Vagina (tissue), 2 donors: ENCODE data around the gene ERLIN1. TPM values are rescaled to one million over a fixed set of nuclear protein-coding genes. Genes with fewer than 3 reads are reported as not detected.

Experiments
- DNase-seq, 2 donors: peaks; one replicate each; pipeline ENCODE4 v3.0.0-alpha.2; 2017; ENCODE audit errors: extremely low spot score in 2 of 2
- H3K27ac ChIP-seq: fragments of 200-600 bp; sonication (generic); one replicate; pipeline ENCODE4 v1.5.1; 2019
- H3K27me3 ChIP-seq: fragments of 200-600 bp; sonication (generic); one replicate; pipeline ENCODE4 v1.5.1; 2019
- H3K36me3 ChIP-seq, 2 donors: fragments of 200-600 bp; sonication (generic); one replicate each; pipeline ENCODE4 v1.5.1; 2017 to 2019
- H3K4me1 ChIP-seq: fragments of 200-600 bp; sonication (generic); one replicate; pipeline ENCODE4 v1.5.1; 2019
- H3K4me3 ChIP-seq, 2 donors: fragments of 200-600 bp; sonication (generic); 1 replicate in 1 of 2; 2 replicates in 1 of 2; pipeline ENCODE4 v1.5.1; 2016 to 2019
- H3K9me3 ChIP-seq: fragments of 200-600 bp; sonication (generic); one replicate; pipeline ENCODE4 v1.5.1; 2019
- POLR2A ChIP-seq, 2 donors: fragments of 450-650 bp; IDR thresholded peaks; one replicate each; pipeline ENCODE4 v1.6.1; 2017; ENCODE audit warnings: antibody characterized with exemption in 2 of 2, mild to moderate bottlenecking in 2 of 2, moderate library complexity in 2 of 2
- POLR2AphosphoS5 ChIP-seq, 2 donors: sonication (generic); formaldehyde crosslinking; IDR thresholded peaks; one replicate each; pipeline ENCODE4 v1.9.0; 2017; ENCODE audit warnings: antibody characterized with exemption in 2 of 2, mild to moderate bottlenecking in 2 of 2, low read depth in 1 of 2; ENCODE audit not compliant: insufficient read depth in 1 of 2
- intact Hi-C: fragments of 100-400 bp; cut with DNase I; formaldehyde crosslinking; loops from one replicate; pipeline ENCODE4 v1.15.1; 2023
- total RNA-seq: library from RNA; depleted of rRNA; stranded (reverse); fragments of >200 nt; gene quantifications from one replicate; pipeline ENCODE4 v1.2.3, GENCODE V29; 2016
- TF ChIP-seq, protein P1 (sequence below), 3 experiments: fragments of 450-650 bp in 2 of 3; fragments of 200-600 bp in 1 of 3; sonication (generic) in 1 of 3; IDR thresholded peaks; one replicate each; pipeline ENCODE4 v1.5.1; 2017 to 2019; ENCODE audit warnings: antibody characterized with exemption in 3 of 3, mild to moderate bottlenecking in 2 of 3, moderate library complexity in 2 of 3

Gene ERLIN1
- total RNA-seq, 1 donor from 2014 or later = 25.5 TPM

GRCh38 chr10:100184426-100184825 is 1.4 kb downstream of the ERLIN1 start:
- Histone ChIP-seq H3K36me3 (peaks cover 0 to 11% of the 10 kb centered on the region in 2 donors), H3K4me1 (peaks cover 39% of the 10 kb centered on the region), H3K27ac (peak overlapping the region; percentile 72), H3K27me3 (no peaks in the 10 kb centered on the region), H3K4me3 (peak overlapping the region; percentile 62 to 77), H3K9me3 (no peaks in the 10 kb centered on the region)
- no peak for TF ChIP-seq POLR2A (IDR thresholded peaks at IDR 0.05)
- TF ChIP-seq POLR2AphosphoS5 (IDR thresholded peaks at IDR 0.05; ENCODE audit: insufficient read depth in 1 of 2, low read depth in 1 of 2) = no peak
- TF ChIP-seq, protein P1, sequence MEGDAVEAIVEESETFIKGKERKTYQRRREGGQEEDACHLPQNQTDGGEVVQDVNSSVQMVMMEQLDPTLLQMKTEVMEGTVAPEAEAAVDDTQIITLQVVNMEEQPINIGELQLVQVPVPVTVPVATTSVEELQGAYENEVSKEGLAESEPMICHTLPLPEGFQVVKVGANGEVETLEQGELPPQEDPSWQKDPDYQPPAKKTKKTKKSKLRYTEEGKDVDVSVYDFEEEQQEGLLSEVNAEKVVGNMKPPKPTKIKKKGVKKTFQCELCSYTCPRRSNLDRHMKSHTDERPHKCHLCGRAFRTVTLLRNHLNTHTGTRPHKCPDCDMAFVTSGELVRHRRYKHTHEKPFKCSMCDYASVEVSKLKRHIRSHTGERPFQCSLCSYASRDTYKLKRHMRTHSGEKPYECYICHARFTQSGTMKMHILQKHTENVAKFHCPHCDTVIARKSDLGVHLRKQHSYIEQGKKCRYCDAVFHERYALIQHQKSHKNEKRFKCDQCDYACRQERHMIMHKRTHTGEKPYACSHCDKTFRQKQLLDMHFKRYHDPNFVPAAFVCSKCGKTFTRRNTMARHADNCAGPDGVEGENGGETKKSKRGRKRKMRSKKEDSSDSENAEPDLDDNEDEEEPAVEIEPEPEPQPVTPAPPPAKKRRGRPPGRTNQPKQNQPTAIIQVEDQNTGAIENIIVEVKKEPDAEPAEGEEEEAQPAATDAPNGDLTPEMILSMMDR (IDR thresholded peaks at IDR 0.05) = no peak
- intact Hi-C loops = no loop called here
- DNase-seq = no peak

DNA sequence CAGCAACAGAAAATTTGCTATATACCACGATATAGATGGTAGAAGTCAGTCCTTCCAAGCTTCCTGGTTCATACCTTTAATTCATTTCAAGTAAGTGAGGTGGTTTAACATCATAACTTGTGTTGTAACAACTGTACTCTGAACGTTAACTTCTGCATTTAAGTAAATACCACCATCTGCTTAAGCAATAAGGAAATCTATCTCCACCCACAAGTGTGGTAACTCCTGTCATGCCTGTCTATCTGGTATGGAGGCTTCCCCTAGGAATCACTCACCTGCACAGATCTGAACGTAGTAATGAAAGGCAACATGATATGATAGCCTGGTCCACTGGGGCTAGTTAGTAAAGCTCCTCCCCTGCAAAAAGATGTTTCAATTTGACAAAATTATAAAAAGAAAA is 2.3 kb downstream of the ERLIN1 start:
- Histone ChIP-seq H3K36me3 (peaks cover 0 to 11% of the 10 kb centered on the region in 2 donors), H3K27me3 (no peaks in the 10 kb centered on the region), H3K27ac (no peak overlapping the region), H3K4me3 (no peak overlapping the region), H3K9me3 (no peaks in the 10 kb centered on the region), H3K4me1 (peaks cover 38% of the 10 kb centered on the region)
- TF ChIP-seq POLR2AphosphoS5 (IDR thresholded peaks at IDR 0.05; ENCODE audit: insufficient read depth in 1 of 2, low read depth in 1 of 2) (peak in 1 of 2 donors; percentile 72), POLR2A (IDR thresholded peaks at IDR 0.05) (no peak)
- TF ChIP-seq, protein P1 (IDR thresholded peaks at IDR 0.05) = no peak
- no peak for DNase-seq
- intact Hi-C loops = no loop called here

GRCh38 chr10:100182908-100183307 is 2.9 kb downstream of the ERLIN1 start:
- H3K27ac ChIP-seq = peak overlapping the region; percentile 28
- H3K9me3 ChIP-seq = no peaks in the 10 kb centered on the region
- H3K27me3 ChIP-seq = no peaks in the 10 kb centered on the region
- no peak for DNase-seq
- TF ChIP-seq, protein P1 (IDR thresholded peaks at IDR 0.05) = no peak
- TF ChIP-seq POLR2AphosphoS5 (IDR thresholded peaks at IDR 0.05; ENCODE audit: insufficient read depth in 1 of 2, low read depth in 1 of 2) (no peak), POLR2A (IDR thresholded peaks at IDR 0.05) (no peak)
- H3K4me1 ChIP-seq = peaks cover 32% of the 10 kb centered on the region
- no peak overlapping the region for H3K4me3 ChIP-seq
- intact Hi-C loops = no loop called here
- peaks cover 0 to 13% of the 10 kb centered on the region in 2 donors for H3K36me3 ChIP-seq

- intact Hi-C loops = no loop called here
- peak overlapping the region; percentile 28 for H3K27ac ChIP-seq
Observed at GRCh38 chr10:100182281-100182680, 3.5 kb downstream of the ERLIN1 start.

DNA sequence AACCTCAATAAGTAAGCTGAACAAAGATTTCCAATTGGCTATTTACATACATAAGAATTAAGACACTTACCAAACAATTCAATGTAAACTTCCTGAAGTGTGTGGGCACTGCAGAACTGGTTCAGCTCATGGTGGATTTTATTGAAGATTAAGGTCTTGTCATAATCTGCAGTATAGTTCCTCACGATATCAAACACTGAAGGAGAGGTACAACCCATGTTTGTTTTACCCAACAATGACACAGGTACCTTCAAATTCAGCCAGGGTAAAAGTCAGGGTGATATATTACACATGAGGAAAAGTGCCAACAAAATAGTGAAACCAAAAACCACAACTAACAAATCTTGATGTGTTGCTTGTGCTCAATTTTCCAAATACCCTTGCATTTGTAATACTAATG is 10.0 kb downstream of the ERLIN1 start:
- intact Hi-C loops = loop anchor here (5.0 kb wide), 1 partner anchor 326 kb away; no protein-coding TSS in a partner anchor
- TF ChIP-seq POLR2AphosphoS5 (IDR thresholded peaks at IDR 0.05; ENCODE audit: insufficient read depth in 1 of 2, low read depth in 1 of 2) (no peak), POLR2A (IDR thresholded peaks at IDR 0.05) (no peak)
- TF ChIP-seq, protein P1 (IDR thresholded peaks at IDR 0.05) = no peak

More at GRCh38 chr10:100182281-100182680, 3.5 kb downstream of the ERLIN1 start:
- Histone ChIP-seq H3K27me3 (no peaks in the 10 kb centered on the region), H3K36me3 (peaks cover 0 to 13% of the 10 kb centered on the region in 2 donors), H3K4me3 (no peak overlapping the region), H3K9me3 (no peaks in the 10 kb centered on the region), H3K4me1 (peaks cover 26% of the 10 kb centered on the region)
- TF ChIP-seq POLR2AphosphoS5 (IDR thresholded peaks at IDR 0.05; ENCODE audit: insufficient read depth in 1 of 2, low read depth in 1 of 2) = no peak
- no peak for TF ChIP-seq POLR2A (IDR thresholded peaks at IDR 0.05)
- TF ChIP-seq, protein P1 (IDR thresholded peaks at IDR 0.05) = no peak
- no peak for DNase-seq

More for the DNA sequence above, 10.0 kb downstream of the ERLIN1 start:
- Histone ChIP-seq H3K4me3 (no peak overlapping the region), H3K27me3 (no peaks in the 10 kb centered on the region), H3K27ac (no peak overlapping the region), H3K4me1 (no peaks in the 10 kb centered on the region), H3K9me3 (no peaks in the 10 kb centered on the region), H3K36me3 (peaks cover 0 to 48% of the 10 kb centered on the region in 2 donors)
- no peak for DNase-seq
